ENCODE results near the gene CMAS.
A peak's percentile ranks its signal among the peaks of the same experiment; 100 is the strongest.
"Not testable (repeated sequence)": the region's sequence is repeated elsewhere in the genome, so short reads cannot be mapped to it uniquely, and the experiment has no call there.

CMAS gene

DNA sequence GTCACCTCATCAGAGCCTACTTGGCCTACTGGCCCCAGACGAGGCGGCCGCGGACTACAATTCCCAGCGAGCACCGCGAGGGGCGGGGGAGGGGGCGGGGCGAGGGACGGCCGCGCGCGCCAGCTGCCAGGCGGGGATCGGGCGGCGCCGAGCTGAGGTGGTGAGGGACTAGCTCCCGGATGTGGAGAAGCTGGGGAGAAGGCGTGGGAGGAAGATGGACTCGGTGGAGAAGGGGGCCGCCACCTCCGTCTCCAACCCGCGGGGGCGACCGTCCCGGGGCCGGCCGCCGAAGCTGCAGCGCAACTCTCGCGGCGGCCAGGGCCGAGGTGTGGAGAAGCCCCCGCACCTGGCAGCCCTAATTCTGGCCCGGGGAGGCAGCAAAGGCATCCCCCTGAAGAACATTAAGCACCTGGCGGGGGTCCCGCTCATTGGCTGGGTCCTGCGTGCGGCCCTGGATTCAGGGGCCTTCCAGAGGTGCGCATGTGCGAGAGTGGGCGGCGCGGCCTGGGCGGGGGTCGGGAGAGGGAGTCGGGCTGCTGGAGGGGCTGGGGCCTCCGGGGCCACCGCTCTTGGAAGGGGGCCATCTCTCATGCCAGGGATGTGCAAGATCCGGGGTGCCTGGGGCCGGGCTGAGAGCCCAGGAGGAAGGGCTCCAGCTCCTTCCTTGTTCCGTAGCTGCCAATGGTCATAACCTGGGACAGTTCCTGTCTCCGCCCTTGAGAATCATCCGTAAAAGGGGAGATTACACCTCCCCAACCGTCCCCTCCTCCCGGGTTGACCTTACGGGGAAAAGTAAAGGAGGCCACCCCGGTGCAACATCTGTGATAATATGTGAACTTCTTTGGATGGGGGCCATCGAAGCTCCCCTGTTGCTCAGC lies at the start of gene CMAS:
CMAS (plus strand) TSS at position 129 of the 878 bp plus-strand sequence; CDS start at position 215, 86 bp downstream.
- peak; percentile 79 for DNase-seq

DNA sequence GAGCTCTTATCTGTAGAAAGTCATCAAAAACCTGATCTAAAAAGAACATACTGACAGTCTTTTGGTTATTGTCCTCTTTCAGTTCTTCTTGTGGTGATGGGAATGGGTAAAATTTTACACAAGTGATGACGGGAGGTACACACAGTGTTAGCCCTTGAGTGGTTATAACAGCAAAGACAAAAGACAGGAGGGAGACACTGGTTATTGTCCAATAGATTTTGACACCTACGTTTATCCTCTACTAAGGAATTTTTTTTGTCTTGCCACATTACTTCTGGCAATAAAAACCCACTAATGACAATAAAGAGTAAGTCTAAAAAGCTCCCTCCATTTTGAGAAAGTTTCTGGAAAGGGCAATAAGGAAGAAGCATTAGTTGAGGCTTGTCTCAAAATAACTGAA lies 47.7 kb upstream of the CMAS start:
- no peak for DNase-seq

DNA sequence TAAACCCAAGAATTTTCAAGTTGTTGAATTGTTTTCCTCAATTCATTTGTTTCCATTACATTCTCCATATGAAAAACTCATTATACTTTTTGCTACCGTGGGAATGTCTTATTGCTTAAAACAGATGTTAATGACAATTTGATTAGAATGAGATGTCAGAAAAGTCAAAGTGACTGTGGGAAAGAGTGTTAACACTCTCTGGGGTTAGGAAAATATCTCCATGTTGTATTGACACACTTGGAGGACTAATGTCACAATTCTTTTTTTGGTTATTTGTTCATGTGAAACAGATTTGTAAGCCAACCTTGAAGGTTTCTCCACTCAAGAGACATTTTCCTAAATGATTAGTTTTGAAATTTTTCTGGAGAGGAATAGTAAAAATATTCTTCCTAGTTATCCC lies 47.2 kb upstream of the CMAS start:
- DNase-seq = no peak

GRCh38 chr12:22002430-22002829 lies 43.6 kb upstream of the CMAS start:
- no peak for DNase-seq

DNA sequence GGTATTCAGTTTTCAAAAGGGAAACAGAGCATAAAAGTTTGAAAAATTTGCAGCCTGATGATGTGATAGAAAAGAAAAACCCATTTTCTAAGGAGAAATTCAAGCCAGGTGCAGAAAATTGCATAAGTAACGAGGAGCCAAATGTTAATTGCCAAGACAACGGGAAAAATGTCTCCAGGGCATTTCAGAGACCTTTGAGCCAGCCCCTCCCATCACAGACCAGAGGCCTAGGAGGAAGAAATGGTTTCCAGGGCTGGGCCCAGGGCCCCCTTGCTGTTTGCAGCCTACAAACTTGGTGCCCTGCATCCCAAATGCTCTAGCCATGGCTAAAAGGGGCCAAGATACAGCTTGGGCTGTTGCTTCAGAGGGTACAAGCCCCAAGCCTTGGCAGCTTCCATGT lies 38.2 kb upstream of the CMAS start:
- DNase-seq = not testable (repeated sequence)

DNA sequence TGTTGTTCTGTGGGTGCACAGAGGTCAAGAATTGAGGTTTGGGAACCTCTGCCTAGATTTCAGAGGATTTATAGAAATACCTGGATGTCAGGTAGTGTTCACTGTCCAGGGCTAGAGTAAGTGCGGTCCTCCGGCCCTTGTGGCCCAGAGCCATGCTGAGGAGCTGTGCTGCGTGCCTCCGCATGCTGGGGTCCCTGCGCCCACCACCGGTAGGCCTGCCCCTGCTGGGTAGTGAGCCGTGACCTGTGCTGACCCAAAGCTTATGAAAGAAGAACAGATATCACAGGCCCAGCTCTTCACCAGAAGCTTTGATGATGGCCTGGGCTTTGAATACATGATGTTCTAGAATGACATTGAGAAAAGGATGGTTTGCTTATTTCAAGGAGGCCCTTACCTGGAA lies 37.8 kb upstream of the CMAS start:
- DNase-seq = no peak

- no peak for DNase-seq
These were observed 31.8 kb upstream of the CMAS start for GRCh38 chr12:22014041-22014782.

GRCh38 chr12:22014783-22015144 lies 31.3 kb upstream of the CMAS start:
- DNase-seq = no peak

DNA sequence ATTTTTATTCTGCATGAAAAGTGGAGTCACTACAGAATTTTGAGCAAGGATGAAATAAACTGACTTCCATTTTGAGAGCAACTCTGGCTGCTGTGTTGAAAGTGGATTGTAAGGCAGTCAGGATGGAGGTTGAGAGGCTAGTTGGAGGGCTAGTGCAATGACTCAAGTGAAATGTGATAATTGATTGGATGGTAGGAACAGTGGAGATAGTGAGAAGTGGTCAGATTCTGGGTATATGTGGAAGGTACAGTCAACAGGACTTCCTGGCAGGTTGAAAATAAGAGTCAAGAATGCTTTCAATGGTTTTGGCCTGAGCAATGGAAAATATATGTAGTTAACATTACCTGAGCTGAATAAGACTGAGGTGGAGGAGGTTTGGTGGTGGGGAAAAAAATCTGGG lies 29.0 kb upstream of the CMAS start:
- no peak for DNase-seq

- DNase-seq = no peak
These were observed 27.2 kb upstream of the CMAS start for GRCh38 chr12:22018860-22019259.

GRCh38 chr12:22023489-22023888 lies 22.5 kb upstream of the CMAS start:
- DNase-seq = not testable (repeated sequence)

- DNase-seq = no peak
These were observed 16.5 kb upstream of the CMAS start for GRCh38 chr12:22029491-22029890.

- no peak for DNase-seq
These were observed 16.0 kb upstream of the CMAS start for GRCh38 chr12:22029991-22030390.

GRCh38 chr12:22032732-22033131 lies 13.3 kb upstream of the CMAS start:
- DNase-seq = no peak

DNA sequence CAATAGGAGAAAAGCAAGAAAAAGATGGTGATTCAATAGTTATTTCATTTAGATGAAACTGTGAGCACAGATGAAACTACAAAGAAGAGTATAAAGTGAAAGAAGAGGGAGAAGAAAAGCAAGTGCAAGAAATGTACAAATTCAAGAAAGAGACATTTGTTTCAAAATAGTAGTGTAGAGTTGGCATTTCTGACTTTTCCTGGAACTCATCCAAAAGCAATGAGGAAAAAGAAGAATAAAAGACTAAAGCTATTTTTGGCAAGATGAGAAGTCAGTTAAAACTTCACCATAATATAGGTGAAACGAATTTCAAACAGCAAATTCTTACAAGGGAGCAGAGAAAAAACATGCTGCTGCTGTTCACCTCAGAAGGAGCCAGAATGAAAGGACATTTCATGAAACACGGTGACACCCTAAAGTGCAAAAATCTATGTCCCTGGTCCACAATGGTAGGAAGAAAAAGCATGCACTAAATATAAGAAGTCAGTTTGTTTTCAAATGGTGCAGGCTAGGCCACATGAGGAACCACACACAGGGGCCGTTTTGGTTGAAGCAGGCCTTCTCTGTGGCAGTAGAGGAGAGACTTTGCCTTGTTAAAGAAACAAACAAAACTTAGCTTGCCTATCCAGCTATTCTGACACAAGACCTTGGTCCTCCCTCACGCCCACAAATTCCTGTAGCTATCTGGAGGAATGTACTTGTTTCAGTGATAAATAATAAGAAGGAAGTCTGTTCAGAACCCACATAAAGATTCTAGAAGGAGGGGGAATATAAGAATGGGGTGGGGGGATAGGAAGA lies 11.1 kb upstream of the CMAS start:
- no peak for DNase-seq

DNA sequence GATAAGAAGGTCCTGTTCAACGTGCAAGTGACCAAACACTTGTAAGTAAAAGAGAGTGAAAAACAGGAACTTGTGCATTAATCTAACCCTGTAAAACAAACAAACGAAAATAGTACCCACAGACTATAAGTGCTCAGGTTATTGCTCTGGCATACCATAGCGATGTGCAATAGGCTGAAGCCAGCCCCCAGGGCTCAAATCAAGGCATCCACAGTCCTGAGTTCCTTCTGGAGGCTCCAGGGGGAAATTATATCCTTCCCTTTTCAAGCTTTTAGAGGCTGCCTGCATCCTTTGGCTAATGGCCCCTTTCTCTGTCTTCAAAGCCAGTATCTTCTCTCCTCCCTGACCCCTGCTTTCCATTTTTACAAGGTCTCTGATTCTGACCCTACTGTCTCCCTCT lies 8.1 kb upstream of the CMAS start:
- no peak for DNase-seq

GRCh38 chr12:22038734-22039133 lies 7.3 kb upstream of the CMAS start:
- no peak for DNase-seq

DNA sequence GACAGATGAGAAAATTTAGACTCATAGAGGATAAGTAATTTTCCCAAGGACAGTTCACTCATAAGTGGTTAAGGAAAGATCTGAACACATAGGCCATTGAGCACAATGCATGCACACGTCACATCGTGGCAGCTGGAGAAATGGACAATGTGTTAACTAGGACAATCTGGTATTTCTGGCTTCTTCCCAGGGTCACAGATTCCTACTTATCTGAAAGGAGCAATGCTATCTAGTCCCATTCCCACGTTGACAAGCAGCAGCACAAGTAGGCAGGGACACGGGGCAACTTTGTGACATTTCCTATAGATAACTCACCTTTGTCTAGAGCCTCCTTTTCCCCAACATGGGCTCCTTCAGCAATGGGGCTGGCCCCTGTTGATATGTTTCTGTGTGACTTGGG lies 6.7 kb upstream of the CMAS start:
- no peak for DNase-seq

DNA sequence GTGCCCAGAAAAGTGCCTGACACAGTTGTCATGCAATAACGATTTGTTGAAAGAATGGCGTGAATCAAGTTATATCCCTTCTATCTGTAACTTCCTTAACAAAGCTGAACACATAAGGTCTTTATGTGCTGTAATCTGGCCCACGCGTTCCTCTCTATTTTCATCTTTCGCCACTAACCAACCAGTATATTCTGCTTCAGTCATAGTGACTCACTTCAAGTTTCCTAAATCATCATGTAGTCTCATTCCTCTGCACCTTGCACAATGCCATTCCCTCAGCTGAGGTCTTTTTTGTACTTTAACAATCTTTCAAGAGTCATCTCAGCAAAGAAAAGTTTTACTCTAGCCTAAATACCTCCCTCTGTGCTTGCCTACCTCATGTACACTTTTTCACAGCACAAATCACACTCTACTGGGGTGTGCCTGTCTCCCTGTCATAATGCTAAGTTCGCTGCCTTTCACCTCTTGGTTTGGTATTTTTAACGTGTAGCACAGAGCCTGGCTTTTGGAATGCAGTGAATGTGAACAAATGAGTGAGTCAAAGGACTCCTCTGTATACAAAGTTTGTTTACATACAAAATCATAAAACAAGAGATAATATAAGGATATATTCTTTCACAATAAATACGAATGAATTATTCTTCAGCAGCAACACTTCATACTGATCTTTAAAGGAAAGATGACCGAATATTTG lies 2.9 kb upstream of the CMAS start:
- no peak for DNase-seq

GRCh38 chr12:22043943-22044342 lies 2.1 kb upstream of the CMAS start:
- no peak for DNase-seq

- no peak for DNase-seq
These were observed 1.6 kb upstream of the CMAS start for GRCh38 chr12:22044391-22044790.

DNA sequence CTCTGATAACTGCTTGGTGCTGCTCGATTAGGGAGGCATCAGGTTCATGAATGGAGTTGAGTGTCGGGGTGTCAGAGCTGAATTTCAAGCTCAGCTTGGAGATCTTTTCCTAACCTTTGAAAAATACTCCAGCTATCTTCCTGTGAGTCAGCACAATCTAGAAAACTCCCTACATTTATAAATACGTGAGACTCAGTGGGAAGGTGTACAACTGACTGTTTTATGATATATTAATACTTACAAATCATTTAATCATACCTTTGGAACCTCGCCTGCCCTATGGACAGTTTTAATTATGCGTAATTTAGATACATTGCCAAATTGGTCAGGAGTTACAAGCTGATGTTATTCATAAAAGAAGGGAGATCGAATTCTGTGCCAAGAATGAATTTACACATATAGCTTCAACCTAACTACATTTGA lies 961 bp downstream of the CMAS start:
- no peak for DNase-seq

GRCh38 chr12:22047494-22047893 lies 1.5 kb downstream of the CMAS start:
- DNase-seq = no peak

All from NCI-H1092 treated with DMSO at 0.1 percent for 48 hours (cell line).